A172 (cell line): ENCODE measurements around the gene PKD2L1. TPM values are rescaled to one million over a fixed set of nuclear protein-coding genes. Genes with fewer than 3 reads are reported as not detected.
"Not testable (repeated sequence)": the region's sequence is repeated elsewhere in the genome, so short reads cannot be mapped to it uniquely, and the experiment has no call there.

Experiments
- DNase-seq: peaks from one replicate; pipeline ENCODE4 v3.0.0-alpha.2; 2015; ENCODE audit warnings: low spot score
- total RNA-seq: library from RNA; depleted of rRNA; stranded (reverse); fragments of >200 nt; shearing (Covaris generic); gene quantifications from 2 replicates; pipeline ENCODE4 v1.2.3, GENCODE V29; 2014; rRNA removed

PKD2L1 gene
- total RNA-seq, 1 experiment from 2014 or later: not detected

DNA sequence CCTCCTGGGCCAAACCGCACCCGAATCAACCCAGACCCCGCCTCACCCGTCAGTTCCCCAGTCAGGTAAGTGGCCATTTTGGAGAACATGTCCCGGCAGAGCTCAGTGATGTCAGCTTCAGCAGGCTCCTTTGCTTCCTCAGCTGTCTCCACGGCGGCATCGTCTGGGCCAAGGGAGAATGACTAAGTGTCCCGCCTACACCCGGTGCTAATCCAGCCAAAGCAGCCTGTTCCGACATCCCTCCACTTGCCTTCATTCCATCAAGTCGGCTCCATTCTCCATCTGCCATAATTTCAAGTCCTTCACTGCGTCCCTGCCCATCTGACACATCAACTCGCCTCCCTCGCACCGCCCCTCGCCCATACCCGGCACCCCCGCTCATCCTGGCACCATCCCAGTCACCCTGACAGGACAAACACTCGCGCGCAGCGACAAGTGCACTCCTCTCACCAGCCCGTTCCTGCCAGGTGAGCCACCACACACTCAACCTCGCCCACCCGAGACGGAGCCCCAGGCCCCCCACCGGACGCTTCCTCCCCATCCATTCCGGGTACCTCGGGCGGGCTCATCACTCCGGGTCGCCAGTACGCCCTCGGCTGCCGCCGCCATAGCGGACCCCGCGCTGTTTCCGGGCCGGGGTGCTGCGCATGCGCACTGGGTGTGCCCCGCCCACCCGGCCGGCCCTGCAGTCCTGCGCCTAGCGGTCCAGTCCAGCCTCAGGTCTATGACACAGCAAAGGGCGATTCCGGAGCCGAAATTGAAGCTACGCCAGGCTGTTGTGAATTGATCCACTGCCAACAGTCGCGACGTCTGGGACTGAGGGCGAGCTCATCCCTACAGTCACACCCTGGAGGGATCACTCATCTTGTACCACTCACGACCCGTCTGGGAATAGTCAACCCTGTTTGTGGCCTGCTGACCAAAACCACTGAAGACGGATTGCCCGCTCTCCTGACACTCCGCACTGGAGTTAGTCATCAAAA lies 43.7 kb downstream of the PKD2L1 start, which contains the start of gene BLOC1S2:
BLOC1S2 (minus strand) TSS at position 630 of the 983 bp plus-strand sequence; CDS start at position 609, 21 bp downstream.
- peak; percentile 84 for DNase-seq

DNA sequence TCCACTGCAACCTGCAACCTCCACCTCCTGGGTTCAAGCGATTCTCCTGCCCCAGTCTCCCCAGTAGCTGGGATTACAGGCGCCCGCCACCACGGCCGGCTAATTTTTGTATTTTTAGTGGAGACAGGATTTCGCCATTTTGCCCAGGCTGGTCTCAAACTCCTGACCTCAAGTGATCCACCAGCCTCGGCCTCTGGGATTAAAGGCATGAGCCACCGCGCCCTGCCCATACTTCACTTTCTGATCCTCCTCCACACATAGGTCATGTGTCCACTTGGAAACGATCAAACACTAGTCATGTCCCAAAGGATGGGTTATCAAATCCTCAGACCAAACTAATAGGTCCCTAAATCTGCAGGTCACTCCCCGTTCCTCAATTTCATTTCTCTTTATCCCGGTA lies 44.7 kb downstream of the PKD2L1 start:
- DNase-seq: peak; percentile 16

DNA sequence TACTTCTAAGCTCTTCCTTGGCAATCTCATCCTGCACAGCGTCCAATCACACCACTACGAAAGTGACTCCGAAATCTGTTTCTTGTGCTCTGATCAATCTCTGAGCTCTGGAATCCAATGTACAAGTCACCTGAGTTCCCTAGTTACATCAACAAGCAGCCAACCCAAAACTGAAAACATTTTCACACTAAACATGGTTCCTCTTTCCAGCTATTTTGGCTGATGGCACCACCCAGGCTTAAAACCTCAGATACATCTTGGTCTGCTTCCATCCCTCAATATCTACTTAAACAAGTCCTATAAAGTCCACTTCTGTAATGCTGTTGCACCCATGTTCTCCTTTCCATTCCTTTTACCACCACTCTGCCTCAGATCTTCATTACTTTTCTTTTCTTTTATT lies 47.1 kb downstream of the PKD2L1 start:
- DNase-seq: no peak

DNA sequence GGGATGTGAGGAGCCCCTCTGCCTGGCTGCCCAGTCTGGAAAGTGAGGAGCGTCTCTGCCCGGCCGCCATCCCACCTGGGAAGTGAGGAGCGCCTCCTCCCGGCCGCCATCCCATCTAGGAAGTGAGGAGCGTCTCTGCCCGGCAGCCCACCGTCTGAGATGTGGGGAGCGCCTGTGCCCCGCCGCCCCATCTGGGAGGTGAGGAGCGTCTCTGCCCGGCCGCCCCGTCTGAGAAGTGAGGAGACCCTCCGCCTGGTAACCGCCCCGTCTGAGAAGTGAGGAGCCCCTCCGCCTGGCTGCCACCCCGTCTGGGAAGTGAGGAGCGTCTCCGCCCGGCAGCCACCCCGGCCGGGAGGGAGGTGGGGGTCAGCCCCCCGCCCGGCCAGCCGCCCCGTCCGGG lies 53.1 kb downstream of the PKD2L1 start:
- not testable (repeated sequence) for DNase-seq

DNA sequence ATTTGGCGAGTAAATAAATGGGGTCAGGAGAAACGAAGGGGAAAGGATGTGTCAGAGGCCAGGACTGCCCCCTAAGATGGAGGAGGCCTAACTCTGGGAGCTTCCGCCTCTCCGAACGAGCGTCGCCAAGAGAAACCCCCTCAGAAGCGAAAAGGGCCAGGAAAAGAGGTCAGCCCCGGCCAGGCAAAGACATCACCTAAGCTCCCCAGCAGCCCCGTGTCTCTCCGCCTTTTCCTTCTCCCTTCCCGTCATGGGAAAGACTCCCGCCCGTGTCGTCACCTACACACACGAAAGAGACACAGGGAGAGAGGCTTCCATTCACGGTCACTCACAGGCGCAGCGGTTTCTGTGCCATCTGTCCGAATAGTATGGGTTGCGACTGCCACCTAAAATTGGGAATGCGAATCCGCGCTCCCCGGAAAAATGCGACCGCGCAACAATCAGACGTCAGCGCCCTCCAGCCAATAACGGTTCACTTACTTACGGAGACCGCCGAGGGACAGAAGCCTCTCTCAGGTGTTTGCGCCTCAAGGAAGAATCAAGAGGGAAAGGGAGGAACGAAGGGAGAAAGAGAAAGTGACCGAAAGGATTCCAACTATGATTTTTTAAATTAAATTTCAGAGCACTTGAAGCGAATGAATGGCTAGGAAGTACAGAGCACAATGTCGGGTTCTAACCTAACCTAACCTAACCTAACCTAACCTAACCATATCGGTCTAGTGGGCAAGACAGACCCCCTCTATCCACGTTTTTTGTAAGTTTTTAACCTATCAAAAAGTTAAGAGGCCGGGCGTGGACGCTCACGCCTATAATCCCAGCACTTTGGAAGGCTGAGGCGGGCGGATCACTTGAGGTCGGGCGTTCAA lies 62.6 kb downstream of the PKD2L1 start, which contains the start of gene CWF19L1:
CWF19L1 (minus strand) TSS at position 400 of the 866 bp plus-strand sequence; CDS start at position 355, 45 bp downstream.
- DNase-seq: peak; percentile 77

DNA sequence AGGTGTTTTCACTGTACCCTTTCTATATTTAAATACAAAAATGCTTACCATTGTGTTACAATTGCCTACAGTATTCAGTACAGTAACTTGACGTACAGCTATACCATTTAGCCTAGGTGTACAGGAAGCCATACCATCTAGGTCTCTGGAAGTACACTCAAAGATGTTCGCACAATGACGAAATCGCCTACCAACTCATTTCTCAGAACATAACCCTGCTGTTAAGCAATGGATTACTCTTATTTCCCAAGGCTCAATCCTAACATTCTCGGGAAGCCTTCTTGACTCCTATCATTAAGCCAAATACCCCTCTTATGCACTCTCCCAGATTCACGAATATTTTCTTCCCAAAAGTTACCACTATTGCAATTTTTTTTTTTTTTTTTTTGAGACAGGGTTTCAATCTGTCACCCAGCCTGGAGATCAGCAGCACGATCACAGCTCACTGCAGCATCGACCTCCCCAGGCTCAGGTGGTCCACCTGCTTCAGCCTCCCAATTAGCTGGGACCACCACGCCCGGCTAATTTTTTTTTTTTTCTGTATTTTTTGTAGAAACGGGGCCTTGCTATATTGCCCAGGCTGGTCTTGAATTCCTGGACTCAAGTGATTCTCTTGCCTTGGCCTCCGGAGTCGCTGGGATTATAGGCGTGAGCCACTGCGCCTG lies 64.1 kb downstream of the PKD2L1 start:
- no peak for DNase-seq

DNA sequence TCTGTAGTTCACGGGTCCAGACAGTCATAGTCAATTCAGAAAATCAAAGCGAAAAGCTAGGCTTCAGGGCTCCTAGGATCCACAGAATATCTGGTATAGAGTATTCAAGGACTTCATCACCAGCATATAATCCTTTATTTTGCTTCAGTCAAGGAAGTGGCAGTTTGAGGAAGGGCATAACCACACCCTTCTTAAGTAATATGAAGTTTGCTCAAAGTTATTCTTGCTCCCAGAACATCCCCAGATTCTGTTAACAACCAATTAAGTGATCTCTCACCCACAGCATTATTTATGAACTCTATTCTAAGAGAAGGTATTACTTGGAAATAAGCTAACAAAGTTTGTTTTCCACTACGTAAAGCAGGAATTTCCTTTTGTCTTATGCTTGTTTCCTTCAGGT lies 75.8 kb downstream of the PKD2L1 start:
- DNase-seq: no peak

DNA sequence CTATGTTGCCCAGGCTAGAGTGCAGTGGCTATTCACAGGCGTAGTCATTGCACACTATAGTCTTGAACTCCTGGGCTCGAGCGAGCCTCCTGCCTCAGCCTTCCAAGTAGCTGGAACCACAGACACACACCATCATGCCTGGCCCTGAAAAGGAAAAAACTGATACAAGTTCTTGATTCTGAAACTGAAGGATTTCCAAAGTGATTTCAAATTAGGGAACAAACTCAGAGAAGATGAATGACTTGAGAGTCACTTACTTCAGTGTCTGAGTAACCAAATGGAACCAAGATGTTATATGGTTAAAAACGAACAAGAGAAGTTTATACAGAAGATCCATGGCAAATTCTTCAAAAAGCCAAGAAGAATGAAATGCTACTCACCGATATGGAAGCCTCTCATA lies 77.0 kb downstream of the PKD2L1 start:
- DNase-seq: no peak

DNA sequence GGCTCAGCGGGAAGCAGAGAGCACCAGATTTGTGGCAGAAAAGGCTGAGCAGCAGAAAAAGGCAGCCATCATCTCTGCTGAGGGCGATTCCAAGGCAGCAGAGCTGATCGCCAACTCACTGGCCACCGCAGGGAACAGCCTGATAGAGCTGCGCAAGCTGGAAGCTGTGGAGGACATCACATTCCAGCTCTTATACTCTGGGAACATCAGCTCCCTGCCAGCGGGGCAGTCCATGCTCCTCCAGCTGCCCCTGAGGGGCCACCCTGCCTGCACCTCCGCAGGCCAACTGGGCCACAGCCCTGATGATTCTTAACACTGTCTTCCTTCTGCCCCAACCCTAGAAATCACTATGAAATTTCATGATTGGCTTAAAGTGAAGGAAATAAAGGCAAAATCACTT lies 81.2 kb downstream of the PKD2L1 start:
- no peak for DNase-seq

DNA sequence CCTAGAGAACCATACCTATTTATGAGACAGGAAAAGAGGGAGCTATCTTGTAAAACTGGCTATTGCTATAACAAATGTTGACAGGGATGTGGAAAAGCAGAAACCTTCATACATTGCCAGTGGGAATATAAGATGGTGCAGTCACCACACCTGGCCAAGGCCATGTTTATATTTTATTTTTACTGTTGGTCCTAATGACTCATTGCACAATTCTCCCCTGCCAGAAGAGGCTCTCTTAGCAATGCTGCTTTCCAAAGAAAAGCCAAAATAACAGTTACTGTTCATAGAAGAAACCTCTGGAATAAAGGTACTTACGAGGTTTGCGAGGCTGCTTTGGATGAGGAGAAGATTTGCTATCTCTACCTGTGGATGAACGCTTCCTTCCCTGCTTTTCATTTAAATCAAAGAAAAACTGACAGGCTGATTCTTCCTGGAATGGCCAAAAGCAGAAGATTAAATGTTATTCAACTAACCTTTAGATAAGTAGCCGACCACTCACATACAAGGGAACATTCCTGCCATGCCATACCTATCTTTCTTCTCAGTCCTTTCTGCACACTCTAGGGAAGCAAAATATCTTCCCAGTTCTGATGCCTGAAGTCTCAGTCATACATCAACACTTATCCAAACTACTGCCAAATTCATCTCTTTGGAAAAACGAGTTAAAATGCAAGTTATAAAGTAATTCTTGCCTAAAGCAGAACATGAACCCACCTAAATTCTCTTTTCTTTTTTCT lies 84.4 kb downstream of the PKD2L1 start:
- no peak for DNase-seq

DNA sequence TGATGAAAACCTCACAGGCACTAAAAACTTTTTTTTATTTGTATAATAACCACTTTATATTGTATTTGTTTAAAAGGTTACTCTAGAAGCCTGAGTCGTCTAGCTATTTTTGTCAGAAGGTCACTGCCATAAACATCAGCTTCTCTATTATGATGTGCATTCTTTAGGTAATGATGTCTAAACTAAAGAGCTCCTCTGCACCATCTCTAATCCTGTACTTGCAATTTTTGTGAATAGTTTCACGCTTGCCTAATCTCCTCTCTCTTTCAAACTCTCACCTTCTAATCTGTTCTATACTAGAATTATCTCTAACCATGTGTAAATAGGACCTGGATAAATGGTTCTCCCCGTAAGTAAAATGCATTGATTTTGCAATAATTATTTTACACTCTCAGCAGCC lies 90.2 kb downstream of the PKD2L1 start:
- DNase-seq: no peak

DNA sequence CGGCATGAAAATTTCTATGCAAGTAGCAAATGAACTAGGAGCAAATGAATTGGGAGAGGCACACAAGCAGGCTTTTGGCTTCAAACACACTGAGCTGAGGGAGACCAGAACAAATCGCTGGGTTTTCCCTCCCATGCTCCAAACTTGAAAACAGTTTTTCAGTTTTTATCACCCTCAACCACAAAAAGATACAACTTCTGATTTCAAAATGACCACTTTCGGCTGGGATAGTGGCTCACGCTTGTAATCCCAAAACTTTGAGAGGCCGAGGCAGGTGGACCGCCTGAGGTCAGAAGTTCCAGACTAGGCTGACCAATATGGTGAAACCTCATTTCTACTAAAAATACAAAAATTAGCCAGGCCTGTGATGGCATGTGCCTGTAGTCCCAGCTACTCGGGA lies 91.6 kb downstream of the PKD2L1 start:
- DNase-seq: no peak

Other genes with a start within 250 kb of the PKD2L1 start
- gene CPN1, start 248.4 kb downstream of the PKD2L1 start, total RNA-seq: not detected in 2 replicates
- gene ERLIN1, start 144.2 kb downstream of the PKD2L1 start, total RNA-seq: 63.0 and 72.1 TPM in 2 replicates
- 44.8 and 51.1 TPM in 2 replicates for gene CHUK, start 100.6 kb downstream of the PKD2L1 start, total RNA-seq
- 47.1 and 54.3 TPM in 2 replicates for gene CWF19L1, start 62.6 kb downstream of the PKD2L1 start, total RNA-seq
- 113 and 127 TPM in 2 replicates for gene BLOC1S2, start 43.5 kb downstream of the PKD2L1 start, total RNA-seq
- 249 and 398 TPM in 2 replicates for gene SCD, start 17.0 kb upstream of the PKD2L1 start, total RNA-seq
- gene WNT8B, start 132.8 kb upstream of the PKD2L1 start, total RNA-seq: not detected in 2 replicates
- gene SEC31B, start 189.6 kb upstream of the PKD2L1 start, total RNA-seq: 1.4 TPM in 2 replicates
- 152 and 197 TPM in 2 replicates for gene NDUFB8, start 199.6 kb upstream of the PKD2L1 start, total RNA-seq
- 6.2 and 10.1 TPM in 2 replicates for gene HIF1AN, start 205.7 kb upstream of the PKD2L1 start, total RNA-seq